ENCODE results near the gene CDH23. TPM values are rescaled to one million over a fixed set of nuclear protein-coding genes. Genes with fewer than 3 reads are reported as not detected.

Gene CDH23
- total and polyA plus RNA-seq, 2 experiments from 2014 or later: 0.08 TPM; not detected in 1

DNA sequence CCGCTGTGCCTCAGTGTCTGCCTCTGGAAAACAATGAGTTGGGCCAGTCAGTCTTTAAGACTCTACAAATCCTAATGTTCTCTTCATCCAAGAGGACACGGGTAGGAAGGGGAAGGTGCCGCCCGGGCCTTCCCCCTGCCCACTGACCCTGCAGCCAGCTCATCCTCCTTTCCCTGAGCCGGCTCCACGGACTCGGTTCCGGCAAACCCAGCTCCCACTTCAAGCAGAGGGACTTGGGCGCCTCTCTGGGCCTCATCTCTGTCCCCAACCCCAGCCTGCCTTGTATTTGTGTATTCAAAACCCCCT lies 227.2 kb downstream of the CDH23 start:
- H3K9me3 ChIP-seq (ENCODE audit: low read depth): no peaks in the 10 kb centered on the region
- no peaks in the 10 kb centered on the region; the same call in 1 of the 2 replicates for H3K27me3 ChIP-seq (replicated peaks; ENCODE audit: insufficient read depth)
- no peak overlapping the region for H3K9ac ChIP-seq
- H4K20me1 ChIP-seq (ENCODE audit: insufficient read depth): no peaks in the 10 kb centered on the region
- in situ Hi-C loops (cut with MboI): no loop called here
- no peak overlapping the region for H3K4me2 ChIP-seq (ENCODE audit: unreplicated experiment)
- TF ChIP-seq EZH2 (IDR thresholded peaks at IDR 0.05; ENCODE audit: insufficient read depth, poor library complexity, severe bottlenecking) (no peak), EZH2phosphoT487 (IDR thresholded peaks at IDR 0.05; ENCODE audit: insufficient read depth, low read depth) (no peak)
- no peak overlapping the region for H3K27ac ChIP-seq
- no peaks in the 10 kb centered on the region for H3K9me2 ChIP-seq (ENCODE audit: insufficient read depth)
- no peak for DNase-seq
- 85 to 90% methylated on average over 9 of the region's 9 CpGs for WGBS, 2 experiments (ENCODE audit: low coverage in 1 of 2, low lambda C conversion rate in 2 of 2, missing lambda C conversion rate in 2 of 2)
- no peaks in the 10 kb centered on the region for H3K79me2 ChIP-seq (ENCODE audit: insufficient read depth)
- no peaks in the 10 kb centered on the region for H3K36me3 ChIP-seq (ENCODE audit: low read depth)
- no peak overlapping the region for H3K4me3 ChIP-seq
- no peak overlapping the region for H2AFZ ChIP-seq
- H3K4me1 ChIP-seq (ENCODE audit: insufficient read depth): peaks cover 15% of the 10 kb centered on the region
- H3F3A ChIP-seq (ENCODE audit: insufficient read depth): no peaks in the 10 kb centered on the region

DNA sequence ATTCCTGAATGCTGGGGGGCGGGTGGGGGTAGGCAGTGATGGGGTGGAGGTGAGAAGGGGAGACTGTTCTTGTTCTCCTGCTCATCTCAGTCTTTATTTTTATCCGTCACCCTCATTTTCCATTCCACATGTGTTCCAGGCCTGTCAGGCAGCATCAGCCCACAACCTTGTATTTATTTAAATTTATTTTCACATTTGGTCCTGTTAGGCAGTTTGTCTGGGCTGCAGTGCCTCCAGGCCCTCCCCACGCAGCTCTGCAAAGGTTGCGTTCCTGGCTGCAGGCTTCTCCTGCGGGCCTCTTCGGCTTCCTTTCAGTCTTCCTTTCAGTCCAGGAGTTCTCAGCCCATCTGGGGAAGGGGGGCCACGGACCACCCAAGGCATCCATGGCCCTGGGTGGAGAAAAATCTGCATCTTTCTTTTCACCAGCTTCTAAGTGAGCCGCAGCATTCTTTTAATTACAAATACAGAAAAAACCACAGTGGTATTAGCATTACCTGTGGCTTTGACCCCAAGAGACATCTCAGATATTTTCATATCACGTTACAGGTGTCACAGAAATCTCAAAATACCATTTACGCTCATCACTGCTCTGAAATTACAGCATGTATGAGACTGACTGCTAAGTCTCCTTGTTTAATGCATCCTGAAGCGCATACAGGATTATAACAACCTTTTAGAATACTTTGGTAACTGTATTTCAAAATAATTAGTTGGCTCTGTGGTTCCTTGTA lies 228.9 kb downstream of the CDH23 start:
- 69 to 70% methylated on average over 11 of the region's 11 CpGs for WGBS, 2 experiments (ENCODE audit: low coverage in 1 of 2, low lambda C conversion rate in 2 of 2, missing lambda C conversion rate in 2 of 2)
- Histone ChIP-seq H3K9me2 (ENCODE audit: insufficient read depth) (no peaks in the 10 kb centered on the region), H3K36me3 (ENCODE audit: low read depth) (no peaks in the 10 kb centered on the region), H3K4me2 (ENCODE audit: unreplicated experiment) (no peak overlapping the region), H3K9ac (no peak overlapping the region), H3K4me3 (no peak overlapping the region), H3K79me2 (ENCODE audit: insufficient read depth) (no peaks in the 10 kb centered on the region), H3F3A (ENCODE audit: insufficient read depth) (no peaks in the 10 kb centered on the region), H3K27me3 (replicated peaks; ENCODE audit: insufficient read depth) (no peaks in the 10 kb centered on the region; the same call in 1 of the 2 replicates), H2AFZ (no peak overlapping the region), H3K4me1 (ENCODE audit: insufficient read depth) (peaks cover 15% of the 10 kb centered on the region), H3K27ac (no peak overlapping the region), H4K20me1 (ENCODE audit: insufficient read depth) (no peaks in the 10 kb centered on the region), H3K9me3 (ENCODE audit: low read depth) (no peaks in the 10 kb centered on the region)
- in situ Hi-C loops (cut with MboI): no loop called here
- DNase-seq: no peak
- no peak for TF ChIP-seq EZH2phosphoT487 (IDR thresholded peaks at IDR 0.05; ENCODE audit: insufficient read depth, low read depth)

DNA sequence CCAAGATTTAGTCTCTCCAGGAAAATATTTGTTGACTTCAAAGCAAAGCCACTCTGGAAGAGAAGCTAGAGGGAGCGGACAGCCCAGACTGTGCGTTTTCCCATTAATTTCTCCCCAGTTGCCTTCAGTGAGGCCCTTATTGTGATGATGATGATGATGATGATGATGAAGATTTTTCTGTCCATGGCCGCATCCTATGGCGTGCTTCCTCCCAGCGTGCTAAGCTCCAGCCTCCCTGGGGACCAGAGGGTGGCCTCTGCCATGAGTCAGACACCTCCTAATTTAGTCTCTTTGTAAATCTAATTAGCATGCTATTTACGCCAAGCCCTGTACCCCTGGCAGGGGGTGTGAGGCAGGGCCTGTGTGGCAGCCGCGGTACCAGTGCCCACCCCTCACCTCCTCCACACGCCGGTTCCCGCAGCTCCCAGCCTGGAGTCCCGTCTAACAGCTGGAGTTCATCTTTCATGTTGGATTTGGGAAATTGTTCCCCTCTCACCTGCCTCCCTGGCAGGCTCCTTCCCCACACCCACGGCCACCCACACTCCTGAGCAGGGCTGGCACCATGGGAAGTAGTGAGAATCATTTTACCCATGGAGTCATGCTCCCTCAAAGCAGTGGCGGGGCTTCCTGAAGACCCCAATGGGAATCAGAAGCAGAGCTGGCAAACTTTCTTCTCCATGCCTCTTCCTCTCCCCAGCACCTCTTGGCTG lies 230.7 kb downstream of the CDH23 start:
- no peaks in the 10 kb centered on the region for H3K79me2 ChIP-seq (ENCODE audit: insufficient read depth)
- DNase-seq: no peak

GRCh38 chr10:71627956-71628355 lies 231.2 kb downstream of the CDH23 start:
- DNase-seq: no peak
- no peaks in the 10 kb centered on the region for H3K9me2 ChIP-seq (ENCODE audit: insufficient read depth)
- no peak overlapping the region for H2AFZ ChIP-seq
- no peak overlapping the region for H3K27ac ChIP-seq
- in situ Hi-C loops (cut with MboI): no loop called here
- peaks cover 8% of the 10 kb centered on the region; the same call in 1 of the 2 replicates for H3K27me3 ChIP-seq (replicated peaks; ENCODE audit: insufficient read depth)
- H3K79me2 ChIP-seq (ENCODE audit: insufficient read depth): no peaks in the 10 kb centered on the region
- no peaks in the 10 kb centered on the region for H4K20me1 ChIP-seq (ENCODE audit: insufficient read depth)
- 56 to 72% methylated on average over 7 of the region's 7 CpGs for WGBS, 2 experiments (ENCODE audit: low coverage in 1 of 2, low lambda C conversion rate in 2 of 2, missing lambda C conversion rate in 2 of 2)
- no peaks in the 10 kb centered on the region for H3K9me3 ChIP-seq (ENCODE audit: low read depth)
- H3K4me1 ChIP-seq (ENCODE audit: insufficient read depth): no peaks in the 10 kb centered on the region
- H3K9ac ChIP-seq: no peak overlapping the region
- no peaks in the 10 kb centered on the region for H3K36me3 ChIP-seq (ENCODE audit: low read depth)
- no peaks in the 10 kb centered on the region for H3F3A ChIP-seq (ENCODE audit: insufficient read depth)
- TF ChIP-seq EZH2phosphoT487 (IDR thresholded peaks at IDR 0.05; ENCODE audit: insufficient read depth, low read depth): no peak
- no peak for TF ChIP-seq EZH2 (IDR thresholded peaks at IDR 0.05; ENCODE audit: insufficient read depth, poor library complexity, severe bottlenecking)
- H3K4me3 ChIP-seq: no peak overlapping the region
- no peak overlapping the region for H3K4me2 ChIP-seq (ENCODE audit: unreplicated experiment)

More for the DNA sequence above, 230.7 kb downstream of the CDH23 start:
- Histone ChIP-seq H3K9me2 (ENCODE audit: insufficient read depth) (no peaks in the 10 kb centered on the region), H3K9me3 (ENCODE audit: low read depth) (no peaks in the 10 kb centered on the region), H4K20me1 (ENCODE audit: insufficient read depth) (no peaks in the 10 kb centered on the region), H3K9ac (no peak overlapping the region), H3K4me2 (ENCODE audit: unreplicated experiment) (no peak overlapping the region), H3K27ac (no peak overlapping the region), H3K4me1 (ENCODE audit: insufficient read depth) (0 out of 2 replicates have a peak, but pooled peaks cover 4% of the 10 kb centered on the region), H3K36me3 (ENCODE audit: low read depth) (no peaks in the 10 kb centered on the region), H3K4me3 (no peak overlapping the region), H3F3A (ENCODE audit: insufficient read depth) (no peaks in the 10 kb centered on the region), H3K27me3 (replicated peaks; ENCODE audit: insufficient read depth) (peaks cover 8% of the 10 kb centered on the region; the same call in 1 of the 2 replicates), H2AFZ (no peak overlapping the region)
- 60 to 74% methylated on average over 13 to 14 of the region's 14 CpGs for WGBS, 2 experiments (ENCODE audit: low coverage in 1 of 2, low lambda C conversion rate in 2 of 2, missing lambda C conversion rate in 2 of 2)
- TF ChIP-seq EZH2phosphoT487 (IDR thresholded peaks at IDR 0.05; ENCODE audit: insufficient read depth, low read depth) (no peak), EZH2 (IDR thresholded peaks at IDR 0.05; ENCODE audit: insufficient read depth, poor library complexity, severe bottlenecking) (no peak)
- in situ Hi-C loops (cut with MboI): no loop called here

Data from GM23248 (cell line).